IMR-90 (cell line): ENCODE results near the gene TP53I11.

ENCODE experiments used
- CEBPB ChIP-seq: IDR thresholded peaks from 2 replicates; pipeline ENCODE4 v1.6.1; 2012; ENCODE audit warnings: low read depth, low read length, improper control_type of control experiment
- MAFK ChIP-seq: IDR thresholded peaks from 2 replicates; pipeline ENCODE4 v1.6.1; 2012; ENCODE audit warnings: low read depth, low read length, improper control_type of control experiment
- MAZ ChIP-seq: IDR thresholded peaks from 2 replicates; pipeline ENCODE4 v1.6.1; 2012; ENCODE audit warnings: low read depth, mild to moderate bottlenecking, low read length, improper control_type of control experiment, moderate library complexity, borderline replicate concordance
- POLR2A ChIP-seq: IDR thresholded peaks from 2 replicates; pipeline ENCODE4 v1.6.1; 2012; ENCODE audit warnings: mild to moderate bottlenecking, low read depth, low read length
- RAD21 ChIP-seq: IDR thresholded peaks from 2 replicates; pipeline ENCODE4 v1.6.1; 2012; ENCODE audit warnings: low read length, improper control_type of control experiment
- RCOR1 ChIP-seq: IDR thresholded peaks from 2 replicates; pipeline ENCODE4 v1.6.1; 2012; ENCODE audit warnings: mild to moderate bottlenecking, low read length, improper control_type of control experiment; ENCODE audit not compliant: insufficient replicate concordance
- SMC3 ChIP-seq: fragments of 150-350 bp; IDR thresholded peaks from 2 replicates; pipeline ENCODE4 v1.6.1; 2016; ENCODE audit warnings: low read depth, mild to moderate bottlenecking, antibody characterized with exemption, low read length, moderate library complexity
- TF ChIP-seq, protein P1 (sequence below): fragments of 150-350 bp; IDR thresholded peaks from 2 replicates; pipeline ENCODE4 v1.6.1; 2017; ENCODE audit warnings: mild to moderate bottlenecking, antibody characterized with exemption, low read length, low read depth
- TF ChIP-seq, protein P2 (sequence below): conservative IDR thresholded peaks from 2 replicates; pipeline ENCODE4 v1.5.1; 2012; ENCODE audit warnings: mild to moderate bottlenecking, low read depth, low read length, improper control_type of control experiment
- TF ChIP-seq, protein P3 (sequence below): fragments of 150-350 bp; IDR thresholded peaks from 2 replicates; pipeline ENCODE4 v1.6.1; 2016; ENCODE audit warnings: low read depth, mild to moderate bottlenecking, low read length, moderate library complexity, borderline replicate concordance

DNA sequence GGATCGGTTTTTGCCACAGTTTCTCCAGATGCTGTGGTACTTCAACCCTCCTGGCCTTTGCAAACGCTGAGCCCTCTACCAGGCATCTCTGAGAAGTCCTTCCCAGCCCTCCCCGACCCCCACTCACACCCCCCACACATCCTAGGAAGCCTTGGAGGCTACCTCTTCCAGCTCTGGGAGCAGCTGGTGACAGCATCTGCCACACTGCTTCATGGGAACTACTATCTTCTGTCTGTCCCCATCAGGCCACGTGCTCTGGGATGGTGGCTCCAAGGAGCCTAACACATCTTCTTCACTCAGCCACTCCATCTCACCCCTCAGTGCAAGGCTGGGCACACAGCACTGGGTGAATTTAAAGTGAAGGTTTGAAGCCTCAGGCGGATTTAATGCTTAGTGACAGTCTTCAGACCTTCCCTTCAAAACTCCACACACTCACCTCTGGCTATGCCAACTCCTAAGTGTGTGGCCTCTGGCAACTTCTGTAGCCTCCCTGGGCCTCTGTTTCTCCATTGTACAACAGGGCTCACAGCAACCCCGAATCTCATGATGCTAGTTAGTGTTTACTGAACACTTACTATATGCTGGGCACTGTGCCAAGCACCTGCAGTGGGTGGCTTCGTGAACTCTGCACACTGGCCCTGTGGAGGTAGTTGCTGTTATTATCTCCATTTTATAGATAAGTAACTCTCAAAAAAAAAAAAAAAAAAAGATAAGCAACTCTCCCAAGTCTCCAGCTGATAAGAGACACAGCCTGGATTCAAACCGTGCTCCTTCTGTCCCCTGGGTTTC lies 7.3 kb upstream of the TP53I11 start:
- TF ChIP-seq, protein P1, sequence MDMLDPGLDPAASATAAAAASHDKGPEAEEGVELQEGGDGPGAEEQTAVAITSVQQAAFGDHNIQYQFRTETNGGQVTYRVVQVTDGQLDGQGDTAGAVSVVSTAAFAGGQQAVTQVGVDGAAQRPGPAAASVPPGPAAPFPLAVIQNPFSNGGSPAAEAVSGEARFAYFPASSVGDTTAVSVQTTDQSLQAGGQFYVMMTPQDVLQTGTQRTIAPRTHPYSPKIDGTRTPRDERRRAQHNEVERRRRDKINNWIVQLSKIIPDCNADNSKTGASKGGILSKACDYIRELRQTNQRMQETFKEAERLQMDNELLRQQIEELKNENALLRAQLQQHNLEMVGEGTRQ: no peak
- TF ChIP-seq POLR2A: no peak
- no peak for TF ChIP-seq CEBPB
- TF ChIP-seq, protein P2, sequence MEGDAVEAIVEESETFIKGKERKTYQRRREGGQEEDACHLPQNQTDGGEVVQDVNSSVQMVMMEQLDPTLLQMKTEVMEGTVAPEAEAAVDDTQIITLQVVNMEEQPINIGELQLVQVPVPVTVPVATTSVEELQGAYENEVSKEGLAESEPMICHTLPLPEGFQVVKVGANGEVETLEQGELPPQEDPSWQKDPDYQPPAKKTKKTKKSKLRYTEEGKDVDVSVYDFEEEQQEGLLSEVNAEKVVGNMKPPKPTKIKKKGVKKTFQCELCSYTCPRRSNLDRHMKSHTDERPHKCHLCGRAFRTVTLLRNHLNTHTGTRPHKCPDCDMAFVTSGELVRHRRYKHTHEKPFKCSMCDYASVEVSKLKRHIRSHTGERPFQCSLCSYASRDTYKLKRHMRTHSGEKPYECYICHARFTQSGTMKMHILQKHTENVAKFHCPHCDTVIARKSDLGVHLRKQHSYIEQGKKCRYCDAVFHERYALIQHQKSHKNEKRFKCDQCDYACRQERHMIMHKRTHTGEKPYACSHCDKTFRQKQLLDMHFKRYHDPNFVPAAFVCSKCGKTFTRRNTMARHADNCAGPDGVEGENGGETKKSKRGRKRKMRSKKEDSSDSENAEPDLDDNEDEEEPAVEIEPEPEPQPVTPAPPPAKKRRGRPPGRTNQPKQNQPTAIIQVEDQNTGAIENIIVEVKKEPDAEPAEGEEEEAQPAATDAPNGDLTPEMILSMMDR: no peak
- no peak for TF ChIP-seq SMC3
- TF ChIP-seq, protein P3, sequence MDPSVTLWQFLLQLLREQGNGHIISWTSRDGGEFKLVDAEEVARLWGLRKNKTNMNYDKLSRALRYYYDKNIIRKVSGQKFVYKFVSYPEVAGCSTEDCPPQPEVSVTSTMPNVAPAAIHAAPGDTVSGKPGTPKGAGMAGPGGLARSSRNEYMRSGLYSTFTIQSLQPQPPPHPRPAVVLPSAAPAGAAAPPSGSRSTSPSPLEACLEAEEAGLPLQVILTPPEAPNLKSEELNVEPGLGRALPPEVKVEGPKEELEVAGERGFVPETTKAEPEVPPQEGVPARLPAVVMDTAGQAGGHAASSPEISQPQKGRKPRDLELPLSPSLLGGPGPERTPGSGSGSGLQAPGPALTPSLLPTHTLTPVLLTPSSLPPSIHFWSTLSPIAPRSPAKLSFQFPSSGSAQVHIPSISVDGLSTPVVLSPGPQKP: no peak
- TF ChIP-seq MAZ: no peak
- no peak for TF ChIP-seq MAFK
- TF ChIP-seq RAD21: no peak
- no peak for TF ChIP-seq RCOR1
